HUES64 (cell line): ENCODE results near the gene SDK1.

Source experiments
- H3K27ac ChIP-seq: 2 replicates; pipeline ENCODE4 v1.7.0; 2013; ENCODE audit warnings: low read depth, low read length, inconsistent platforms
- H3K27me3 ChIP-seq: 2 replicates; pipeline ENCODE4 v1.6.1; 2013; ENCODE audit warnings: mild to moderate bottlenecking, low read length; ENCODE audit not compliant: insufficient read depth
- H3K36me3 ChIP-seq: 2 replicates; pipeline ENCODE4 v1.6.1; 2013; ENCODE audit warnings: mild to moderate bottlenecking, low read length; ENCODE audit not compliant: insufficient read depth
- H3K4me1 ChIP-seq: 2 replicates; pipeline ENCODE4 v1.6.1; 2013; ENCODE audit warnings: mild to moderate bottlenecking, low read length, moderate library complexity; ENCODE audit not compliant: insufficient read depth
- H3K4me3 ChIP-seq: 2 replicates; pipeline ENCODE4 v1.5.1; 2013; ENCODE audit warnings: mild to moderate bottlenecking, low read length, moderate library complexity
- H3K9ac ChIP-seq: 2 replicates; pipeline ENCODE4 v1.6.1; 2013; ENCODE audit warnings: mild to moderate bottlenecking, low read depth, low read length
- H3K9me3 ChIP-seq: 2 replicates; pipeline ENCODE4 v1.6.1; 2013; ENCODE audit warnings: low read depth, low read length; ENCODE audit not compliant: insufficient read depth
- WGBS: fragments of 150-250, 120-280 bp; methylation state at CpG from one replicate; pipeline ENCODE4 v1.1.7; 2013; ENCODE audit warnings: missing lambda C conversion rate; 5-methylcytosine and 5-hydroxymethylcytosine counted together

The SDK1 gene

DNA sequence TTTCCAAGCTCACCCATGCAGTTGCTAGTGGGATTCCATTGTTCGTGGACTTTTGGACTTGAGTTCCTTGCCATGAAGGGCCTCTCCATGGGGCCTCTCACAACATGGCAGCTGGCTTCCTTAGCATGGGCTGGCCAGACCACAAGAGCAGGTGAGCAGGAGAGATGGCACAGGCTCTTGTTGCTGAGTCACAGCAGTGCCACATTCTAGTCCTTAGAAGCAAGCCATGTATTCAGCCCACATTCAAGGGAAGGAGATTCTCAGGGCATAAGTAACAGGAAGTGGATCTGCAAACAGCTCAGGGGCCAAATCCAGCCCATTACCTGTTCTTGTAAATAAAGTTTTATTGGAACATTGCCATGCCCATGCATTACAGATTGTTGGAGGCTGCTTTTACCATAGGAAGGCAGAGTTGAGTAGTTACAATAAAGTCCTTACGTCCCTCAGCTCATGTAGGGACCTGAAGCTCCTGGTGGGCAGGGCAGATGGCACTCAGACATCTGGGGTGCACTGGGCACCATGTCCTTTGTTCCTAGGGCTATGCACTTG is 899.6 kb downstream of the SDK1 start:
- 96% methylated on average over 2 of the region's 2 CpGs for WGBS
- Histone ChIP-seq H3K27ac (no peak overlapping the region), H3K9ac (no peak overlapping the region), H3K36me3 (no peaks in the 10 kb centered on the region), H3K9me3 (no peaks in the 10 kb centered on the region), H3K4me1 (no peaks in the 10 kb centered on the region), H3K27me3 (no peaks in the 10 kb centered on the region), H3K4me3 (no peak overlapping the region)

DNA sequence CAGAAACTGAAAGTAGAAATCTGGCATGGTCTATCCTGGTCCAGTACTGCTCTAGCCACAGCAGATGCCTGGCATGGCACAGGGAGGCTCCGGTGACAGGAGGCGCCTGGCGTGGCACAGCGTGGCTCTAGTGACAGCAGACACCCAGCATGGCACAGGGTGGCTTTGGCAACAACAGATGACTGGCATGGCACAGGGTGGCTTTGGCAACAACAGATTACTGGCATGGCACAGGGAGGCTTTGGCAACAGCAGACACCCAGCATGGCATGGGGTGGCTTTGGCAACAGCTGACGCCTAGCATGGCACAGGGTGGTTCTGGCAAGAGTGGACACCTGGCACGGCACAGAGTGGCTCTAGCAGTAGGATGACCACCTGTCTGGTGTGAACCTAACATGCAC is 900.5 kb downstream of the SDK1 start:
- Histone ChIP-seq H3K4me3 (no peak overlapping the region), H3K36me3 (no peaks in the 10 kb centered on the region), H3K27me3 (no peaks in the 10 kb centered on the region), H3K27ac (no peak overlapping the region), H3K4me1 (no peaks in the 10 kb centered on the region), H3K9ac (no peak overlapping the region), H3K9me3 (no peaks in the 10 kb centered on the region)
- WGBS: 88% methylated on average over 6 of the region's 6 CpGs

DNA sequence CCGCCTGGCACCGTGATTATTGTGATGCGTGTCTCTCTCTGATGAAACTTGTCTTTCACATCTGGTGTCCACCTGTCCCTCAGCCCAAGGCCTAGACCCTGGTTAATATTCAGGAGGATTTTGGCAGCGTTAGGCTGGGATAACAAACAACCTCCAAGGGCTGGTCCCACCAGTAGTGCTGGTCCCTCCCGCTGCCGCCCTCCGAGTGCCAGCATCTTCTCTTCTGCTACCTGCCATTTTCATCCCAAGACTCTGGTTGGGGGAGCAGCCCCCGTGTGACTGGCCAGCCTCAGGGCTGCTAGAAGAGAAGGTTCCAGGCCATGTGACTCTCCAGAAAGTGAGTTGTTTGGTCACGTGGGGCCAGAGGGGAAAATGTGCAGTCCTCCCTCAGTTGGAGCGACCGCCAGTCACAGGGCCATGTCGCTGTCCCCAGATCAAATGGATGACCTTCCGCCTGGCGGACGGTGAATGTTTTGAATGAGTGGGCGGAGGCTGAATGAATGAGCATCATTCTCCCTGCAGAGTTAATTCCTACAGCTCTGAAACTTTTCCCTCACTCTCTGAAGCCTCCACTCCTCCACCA is 901.2 kb downstream of the SDK1 start:
- Histone ChIP-seq H3K4me1 (no peaks in the 10 kb centered on the region), H3K27ac (no peak overlapping the region), H3K4me3 (no peak overlapping the region), H3K9ac (no peak overlapping the region), H3K36me3 (no peaks in the 10 kb centered on the region), H3K27me3 (no peaks in the 10 kb centered on the region), H3K9me3 (no peaks in the 10 kb centered on the region)
- WGBS: 93% methylated on average over 16 of the region's 16 CpGs

DNA sequence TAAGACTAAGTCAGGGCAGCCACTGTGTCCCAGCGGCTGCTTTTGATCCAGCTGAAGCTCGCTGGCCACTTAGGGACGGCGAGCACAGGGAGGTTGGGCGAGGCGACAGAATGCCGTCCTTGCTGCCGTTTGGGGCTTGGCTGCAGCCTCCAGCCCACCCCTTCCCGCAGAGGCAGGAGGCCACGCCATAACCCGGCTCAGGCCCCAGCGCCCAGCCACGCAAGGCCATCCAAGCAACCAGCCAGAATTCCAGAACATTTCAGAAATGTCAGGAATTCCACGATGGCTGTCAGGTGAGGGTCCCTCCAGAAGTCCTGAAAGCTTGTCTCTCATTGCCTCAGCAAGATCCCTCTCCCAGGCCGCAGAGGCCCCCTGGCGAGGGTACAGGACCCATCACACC is 901.9 kb downstream of the SDK1 start:
- Histone ChIP-seq H3K4me1 (no peaks in the 10 kb centered on the region), H3K27me3 (no peaks in the 10 kb centered on the region), H3K9me3 (no peaks in the 10 kb centered on the region), H3K9ac (no peak overlapping the region), H3K36me3 (no peaks in the 10 kb centered on the region), H3K27ac (no peak overlapping the region), H3K4me3 (no peak overlapping the region)
- WGBS: 83% methylated on average over 16 of the region's 16 CpGs

DNA sequence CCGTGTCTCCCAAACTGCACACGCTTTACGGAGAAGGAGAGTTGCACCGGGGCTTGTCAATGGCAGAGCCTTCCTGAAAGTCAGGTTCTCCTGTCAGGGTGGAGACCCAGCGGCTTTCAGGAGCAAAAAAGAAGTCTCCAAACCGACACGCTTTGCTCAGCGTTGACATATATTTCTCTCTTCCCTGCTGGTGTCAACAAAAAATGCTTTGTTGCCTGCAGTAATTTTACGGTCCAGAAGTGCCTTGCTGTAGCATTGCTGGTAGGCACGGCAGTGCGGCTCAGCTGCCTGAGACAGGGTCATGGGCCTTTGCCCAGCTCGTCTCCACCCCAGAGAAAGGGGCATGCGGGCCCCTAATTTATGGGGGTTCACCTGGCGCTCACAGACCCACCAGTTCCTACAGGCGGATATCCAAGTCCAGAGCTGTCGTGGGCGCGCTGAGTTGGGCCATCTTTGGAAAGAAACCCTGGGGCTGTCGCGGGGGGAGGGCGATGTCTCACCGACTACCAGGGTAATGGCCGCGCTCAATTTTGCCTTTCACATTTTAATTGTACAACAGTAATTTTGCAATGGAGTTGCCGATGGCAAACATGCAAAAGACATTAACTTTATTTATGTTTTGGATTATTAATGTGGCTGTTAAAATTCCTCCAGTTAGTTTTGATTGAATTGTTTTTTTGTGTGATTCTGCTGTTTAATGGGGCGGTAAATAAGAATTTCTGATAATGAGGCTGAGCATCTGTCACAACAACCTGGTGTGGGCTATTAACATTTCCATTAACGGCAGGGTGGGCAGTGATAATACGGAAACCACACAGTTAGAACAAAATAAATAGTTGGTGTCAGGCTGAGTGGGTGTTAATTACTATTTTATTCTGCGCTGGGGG is 902.8 kb downstream of the SDK1 start:
- Histone ChIP-seq H3K4me1 (no peaks in the 10 kb centered on the region), H3K27me3 (no peaks in the 10 kb centered on the region), H3K4me3 (no peak overlapping the region), H3K9ac (no peak overlapping the region), H3K27ac (no peak overlapping the region), H3K9me3 (no peaks in the 10 kb centered on the region), H3K36me3 (no peaks in the 10 kb centered on the region)
- WGBS: 89% methylated on average over 29 of the region's 29 CpGs

DNA sequence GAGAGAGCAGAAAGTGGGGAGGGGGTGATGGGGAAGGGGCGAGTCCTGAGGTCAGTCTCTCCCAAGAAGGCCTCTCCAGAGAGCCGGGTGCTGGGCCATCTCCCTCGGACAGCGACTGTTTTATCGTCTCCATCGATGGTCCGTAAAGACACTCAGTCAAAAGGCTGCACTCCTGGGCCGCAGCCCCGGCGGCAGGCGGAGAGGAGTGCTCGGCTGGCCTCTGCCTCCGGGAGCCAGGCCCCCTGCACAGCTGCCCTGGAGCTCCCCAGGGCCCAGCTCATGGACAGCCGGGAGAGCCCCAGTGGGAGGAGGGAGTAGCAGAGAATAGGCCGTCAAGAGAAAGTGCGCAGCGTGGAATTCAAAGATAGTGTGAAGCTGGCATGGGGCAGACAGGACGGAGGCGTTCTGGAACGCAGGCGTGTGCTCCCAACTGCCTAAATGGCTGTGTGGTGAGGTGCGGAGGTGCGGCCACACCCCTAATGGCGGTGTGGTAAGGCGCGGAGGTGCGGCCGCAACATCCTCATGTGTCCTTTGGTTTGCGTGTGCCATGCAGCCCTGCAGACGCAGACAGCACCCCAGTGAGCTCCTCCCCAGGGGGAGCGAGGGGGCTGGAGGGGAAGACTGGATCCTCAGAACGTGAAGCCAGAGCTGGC is 903.6 kb downstream of the SDK1 start:
- H3K27ac ChIP-seq: no peak overlapping the region
- no peaks in the 10 kb centered on the region for H3K4me1 ChIP-seq
- no peaks in the 10 kb centered on the region for H3K36me3 ChIP-seq
- no peaks in the 10 kb centered on the region for H3K27me3 ChIP-seq
- 94% methylated on average over 32 of the region's 32 CpGs for WGBS
- H3K4me3 ChIP-seq: no peak overlapping the region
- no peak overlapping the region for H3K9ac ChIP-seq
- H3K9me3 ChIP-seq: no peaks in the 10 kb centered on the region

DNA sequence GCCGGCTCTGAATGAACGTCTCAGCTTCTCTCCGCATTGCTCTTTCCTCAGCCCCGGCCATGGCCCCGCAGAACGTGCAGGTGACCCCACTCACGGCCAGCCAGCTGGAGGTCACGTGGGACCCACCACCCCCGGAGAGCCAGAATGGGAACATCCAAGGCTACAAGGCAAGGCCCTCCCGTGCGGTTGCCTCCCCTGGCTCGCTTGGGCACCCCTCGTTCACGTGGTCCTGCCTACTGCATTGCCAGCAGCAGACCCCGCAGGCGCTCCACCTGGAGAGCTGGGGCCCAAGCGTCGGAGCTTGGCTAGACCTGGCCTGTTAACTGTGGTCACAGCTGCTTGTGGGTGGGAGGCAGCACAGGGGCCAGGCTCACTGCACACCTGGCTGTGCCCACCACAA is 904.8 kb downstream of the SDK1 start:
- no peaks in the 10 kb centered on the region for H3K9me3 ChIP-seq

DNA sequence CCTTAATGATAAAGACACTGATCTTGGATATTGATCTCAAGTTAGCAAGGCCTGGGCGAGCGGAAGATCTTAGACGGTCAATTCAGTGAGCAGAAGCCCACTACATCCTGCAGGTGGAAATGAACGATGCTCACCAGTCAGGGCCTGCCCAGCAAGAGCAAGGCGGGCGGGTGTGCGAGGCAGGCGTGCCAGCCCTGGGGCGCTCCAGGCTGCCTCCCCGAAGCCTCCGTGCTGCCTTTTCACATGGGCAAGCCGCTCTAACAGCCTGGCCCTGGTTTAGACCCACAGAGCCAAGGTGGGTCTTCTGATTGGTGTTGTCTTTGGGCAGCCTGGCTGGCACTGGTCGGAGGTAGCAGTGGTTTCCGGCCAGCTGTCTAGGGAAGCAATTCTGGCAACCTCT is 906.0 kb downstream of the SDK1 start:
- H3K4me1 ChIP-seq: no peaks in the 10 kb centered on the region
- H3K36me3 ChIP-seq: no peaks in the 10 kb centered on the region
- no peaks in the 10 kb centered on the region for H3K9me3 ChIP-seq
- no peak overlapping the region for H3K4me3 ChIP-seq
- H3K27ac ChIP-seq: no peak overlapping the region
- H3K27me3 ChIP-seq: no peaks in the 10 kb centered on the region
- no peak overlapping the region for H3K9ac ChIP-seq
- WGBS: 97% methylated on average over 14 of the region's 14 CpGs

More for the DNA sequence above, 904.8 kb downstream of the SDK1 start:
- Histone ChIP-seq H3K27me3 (no peaks in the 10 kb centered on the region), H3K4me1 (no peaks in the 10 kb centered on the region), H3K36me3 (no peaks in the 10 kb centered on the region), H3K9ac (no peak overlapping the region), H3K27ac (no peak overlapping the region), H3K4me3 (no peak overlapping the region)
- 97% methylated on average over 18 of the region's 18 CpGs for WGBS

DNA sequence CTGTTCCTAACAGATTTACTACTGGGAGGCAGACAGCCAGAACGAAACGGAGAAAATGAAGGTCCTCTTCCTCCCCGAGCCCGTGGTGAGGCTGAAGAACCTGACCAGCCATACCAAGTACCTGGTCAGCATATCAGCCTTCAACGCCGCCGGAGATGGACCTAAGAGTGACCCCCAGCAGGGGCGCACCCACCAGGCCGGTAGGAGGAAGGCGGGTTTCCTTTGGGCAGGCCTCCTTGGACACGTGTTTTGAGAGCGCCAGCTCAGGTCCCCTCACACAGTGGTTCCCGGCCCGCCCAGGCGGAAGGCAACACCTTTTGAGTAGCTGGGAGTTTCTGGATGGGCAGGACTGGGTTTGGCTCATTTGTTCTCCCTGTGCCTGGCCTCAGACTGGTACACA is 907.0 kb downstream of the SDK1 start:
- Histone ChIP-seq H3K4me3 (no peak overlapping the region), H3K4me1 (no peaks in the 10 kb centered on the region), H3K36me3 (no peaks in the 10 kb centered on the region), H3K27ac (no peak overlapping the region), H3K27me3 (no peaks in the 10 kb centered on the region), H3K9ac (no peak overlapping the region), H3K9me3 (no peaks in the 10 kb centered on the region)
- 95% methylated on average over 15 of the region's 15 CpGs for WGBS

DNA sequence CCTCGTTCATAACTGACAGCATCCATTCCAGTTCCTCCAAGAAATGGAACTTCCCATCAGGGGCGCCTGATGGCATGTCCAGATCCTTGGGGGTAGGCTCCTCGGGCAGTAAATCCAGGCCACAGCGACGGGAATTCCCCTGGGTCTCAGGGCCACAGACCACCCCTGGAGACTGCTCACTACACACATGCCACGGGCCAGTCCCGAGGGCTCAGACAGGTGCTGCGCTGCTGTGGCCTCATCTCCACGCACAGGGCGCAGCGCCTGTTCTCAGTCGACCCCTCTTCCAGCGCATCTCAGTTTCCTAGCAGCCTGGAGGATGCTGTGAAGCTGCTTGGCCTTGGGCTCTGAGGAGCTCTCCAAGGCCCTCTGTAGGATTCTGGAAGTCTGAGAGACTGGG is 907.5 kb downstream of the SDK1 start:
- Histone ChIP-seq H3K27me3 (no peaks in the 10 kb centered on the region), H3K27ac (no peak overlapping the region), H3K9ac (no peak overlapping the region), H3K9me3 (no peaks in the 10 kb centered on the region), H3K36me3 (no peaks in the 10 kb centered on the region), H3K4me3 (no peak overlapping the region), H3K4me1 (no peaks in the 10 kb centered on the region)
- 95% methylated on average over 13 of the region's 13 CpGs for WGBS

DNA sequence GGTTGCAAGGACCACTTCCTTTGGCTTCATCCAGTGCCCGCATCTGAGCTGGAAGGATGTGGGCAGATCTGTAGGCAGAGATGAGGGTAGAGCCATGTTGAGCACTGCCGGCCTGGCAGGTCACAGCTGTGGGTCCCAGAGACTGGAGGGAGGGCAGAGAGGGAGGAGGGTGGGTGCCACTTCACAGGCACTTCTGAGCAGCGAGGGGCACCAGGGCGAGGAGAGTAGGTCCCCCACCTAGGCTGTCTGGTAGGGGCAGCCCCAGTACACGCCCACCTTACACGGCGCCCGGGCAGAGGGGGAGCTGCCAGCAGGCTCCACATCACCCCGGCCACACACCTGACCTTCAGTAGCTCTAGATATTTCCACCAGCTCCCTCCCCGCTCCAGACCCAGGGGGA is 908.1 kb downstream of the SDK1 start:
- no peaks in the 10 kb centered on the region for H3K27me3 ChIP-seq
- H3K9me3 ChIP-seq: no peaks in the 10 kb centered on the region
- no peaks in the 10 kb centered on the region for H3K4me1 ChIP-seq
- H3K27ac ChIP-seq: no peak overlapping the region
- no peak overlapping the region for H3K4me3 ChIP-seq
- 90% methylated on average over 9 of the region's 10 CpGs for whole genome bisulfite sequencing
- H3K36me3 ChIP-seq: no peaks in the 10 kb centered on the region
- no peak overlapping the region for H3K9ac ChIP-seq
